Measurements from ENCODE around the gene PTOV1.

DNA sequence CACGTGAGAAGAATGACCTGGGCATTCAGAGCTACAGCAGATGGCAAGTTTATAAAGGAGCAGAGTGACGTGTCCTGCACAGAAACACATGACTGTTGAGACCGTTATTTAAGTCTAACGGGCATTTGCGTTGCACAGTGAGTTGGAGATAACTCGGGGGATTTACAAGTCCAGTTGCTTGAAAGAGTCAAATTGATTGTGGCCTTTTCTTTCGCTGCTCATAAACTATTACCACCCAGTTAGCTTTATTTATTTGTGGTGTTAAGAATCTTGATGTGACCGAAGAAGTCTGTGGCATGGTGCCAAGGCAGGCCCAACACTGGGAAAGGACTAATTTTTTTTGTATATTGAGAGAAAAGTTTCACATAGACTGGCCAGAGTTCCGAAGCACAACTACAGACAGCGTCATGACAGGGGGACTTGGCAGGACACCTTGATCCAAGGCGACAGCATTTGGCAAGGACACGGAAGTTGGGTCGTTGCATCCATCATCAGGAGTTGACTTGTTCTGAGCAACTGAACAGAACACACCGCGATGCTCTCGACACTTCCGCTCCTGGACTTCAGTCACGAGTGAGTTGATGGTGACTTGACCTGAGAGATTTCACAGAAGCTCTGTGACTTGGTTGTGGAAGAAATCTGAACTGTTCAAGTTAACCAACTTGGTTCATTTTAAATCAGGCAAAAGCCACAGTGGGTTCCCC, 11.9 kb upstream of the PTOV1 start:
- TF ChIP-seq, protein P1, sequence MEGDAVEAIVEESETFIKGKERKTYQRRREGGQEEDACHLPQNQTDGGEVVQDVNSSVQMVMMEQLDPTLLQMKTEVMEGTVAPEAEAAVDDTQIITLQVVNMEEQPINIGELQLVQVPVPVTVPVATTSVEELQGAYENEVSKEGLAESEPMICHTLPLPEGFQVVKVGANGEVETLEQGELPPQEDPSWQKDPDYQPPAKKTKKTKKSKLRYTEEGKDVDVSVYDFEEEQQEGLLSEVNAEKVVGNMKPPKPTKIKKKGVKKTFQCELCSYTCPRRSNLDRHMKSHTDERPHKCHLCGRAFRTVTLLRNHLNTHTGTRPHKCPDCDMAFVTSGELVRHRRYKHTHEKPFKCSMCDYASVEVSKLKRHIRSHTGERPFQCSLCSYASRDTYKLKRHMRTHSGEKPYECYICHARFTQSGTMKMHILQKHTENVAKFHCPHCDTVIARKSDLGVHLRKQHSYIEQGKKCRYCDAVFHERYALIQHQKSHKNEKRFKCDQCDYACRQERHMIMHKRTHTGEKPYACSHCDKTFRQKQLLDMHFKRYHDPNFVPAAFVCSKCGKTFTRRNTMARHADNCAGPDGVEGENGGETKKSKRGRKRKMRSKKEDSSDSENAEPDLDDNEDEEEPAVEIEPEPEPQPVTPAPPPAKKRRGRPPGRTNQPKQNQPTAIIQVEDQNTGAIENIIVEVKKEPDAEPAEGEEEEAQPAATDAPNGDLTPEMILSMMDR (IDR thresholded peaks at IDR 0.05 in 4 of 5, conservative IDR thresholded peaks at IDR 0.05 in 1 of 5) = no peak
- no peak for TF ChIP-seq POLR2A (IDR thresholded peaks at IDR 0.05)
